ENCODE data around the gene MORN1. TPM values are rescaled to one million over a fixed set of nuclear protein-coding genes. Genes with fewer than 3 reads are reported as not detected.

The MORN1 gene
- total and polyA plus RNA-seq, 2 of the 8 experiments (the other 6 are each of a cell fraction or from before 2014, with no cell fraction given), result 5.0 to 9.1 TPM

DNA sequence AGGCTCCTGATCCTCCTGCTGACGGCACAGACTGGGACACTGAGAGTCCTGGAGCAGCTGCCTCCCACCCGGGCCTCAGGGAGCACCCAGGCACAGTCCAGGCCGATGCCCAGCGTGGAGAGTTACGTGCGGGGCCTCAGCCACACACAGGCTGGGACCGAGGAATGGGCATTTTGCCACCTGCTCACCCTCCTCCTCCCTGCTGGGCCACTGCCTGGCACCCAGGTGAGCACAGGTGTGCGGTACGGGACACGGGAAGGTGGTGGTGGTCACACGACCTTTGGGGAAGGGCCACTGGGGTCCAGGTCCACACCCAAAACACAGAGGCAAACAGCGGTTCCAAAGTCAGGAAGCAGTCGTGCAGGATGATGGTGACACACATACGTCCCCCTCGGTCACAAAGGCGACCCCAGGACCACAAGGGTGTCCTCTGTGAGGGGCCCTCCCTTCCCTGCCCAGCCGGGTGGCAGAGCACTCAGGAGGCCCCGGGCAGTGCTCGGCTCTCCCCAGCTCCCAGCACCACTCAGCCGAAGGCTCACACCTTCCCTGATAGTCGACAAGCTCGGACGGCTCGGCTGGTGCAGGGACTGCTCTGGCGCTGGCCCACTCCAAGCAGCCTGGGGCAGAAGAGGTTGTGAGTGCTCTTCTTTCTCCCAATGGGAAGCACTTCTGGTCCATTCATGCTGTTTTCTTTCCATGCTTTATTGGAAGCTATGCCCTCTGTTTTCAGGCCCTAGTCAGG, 14.3 kb downstream of the MORN1 start (continued):
- TF ChIP-seq, protein P1, sequence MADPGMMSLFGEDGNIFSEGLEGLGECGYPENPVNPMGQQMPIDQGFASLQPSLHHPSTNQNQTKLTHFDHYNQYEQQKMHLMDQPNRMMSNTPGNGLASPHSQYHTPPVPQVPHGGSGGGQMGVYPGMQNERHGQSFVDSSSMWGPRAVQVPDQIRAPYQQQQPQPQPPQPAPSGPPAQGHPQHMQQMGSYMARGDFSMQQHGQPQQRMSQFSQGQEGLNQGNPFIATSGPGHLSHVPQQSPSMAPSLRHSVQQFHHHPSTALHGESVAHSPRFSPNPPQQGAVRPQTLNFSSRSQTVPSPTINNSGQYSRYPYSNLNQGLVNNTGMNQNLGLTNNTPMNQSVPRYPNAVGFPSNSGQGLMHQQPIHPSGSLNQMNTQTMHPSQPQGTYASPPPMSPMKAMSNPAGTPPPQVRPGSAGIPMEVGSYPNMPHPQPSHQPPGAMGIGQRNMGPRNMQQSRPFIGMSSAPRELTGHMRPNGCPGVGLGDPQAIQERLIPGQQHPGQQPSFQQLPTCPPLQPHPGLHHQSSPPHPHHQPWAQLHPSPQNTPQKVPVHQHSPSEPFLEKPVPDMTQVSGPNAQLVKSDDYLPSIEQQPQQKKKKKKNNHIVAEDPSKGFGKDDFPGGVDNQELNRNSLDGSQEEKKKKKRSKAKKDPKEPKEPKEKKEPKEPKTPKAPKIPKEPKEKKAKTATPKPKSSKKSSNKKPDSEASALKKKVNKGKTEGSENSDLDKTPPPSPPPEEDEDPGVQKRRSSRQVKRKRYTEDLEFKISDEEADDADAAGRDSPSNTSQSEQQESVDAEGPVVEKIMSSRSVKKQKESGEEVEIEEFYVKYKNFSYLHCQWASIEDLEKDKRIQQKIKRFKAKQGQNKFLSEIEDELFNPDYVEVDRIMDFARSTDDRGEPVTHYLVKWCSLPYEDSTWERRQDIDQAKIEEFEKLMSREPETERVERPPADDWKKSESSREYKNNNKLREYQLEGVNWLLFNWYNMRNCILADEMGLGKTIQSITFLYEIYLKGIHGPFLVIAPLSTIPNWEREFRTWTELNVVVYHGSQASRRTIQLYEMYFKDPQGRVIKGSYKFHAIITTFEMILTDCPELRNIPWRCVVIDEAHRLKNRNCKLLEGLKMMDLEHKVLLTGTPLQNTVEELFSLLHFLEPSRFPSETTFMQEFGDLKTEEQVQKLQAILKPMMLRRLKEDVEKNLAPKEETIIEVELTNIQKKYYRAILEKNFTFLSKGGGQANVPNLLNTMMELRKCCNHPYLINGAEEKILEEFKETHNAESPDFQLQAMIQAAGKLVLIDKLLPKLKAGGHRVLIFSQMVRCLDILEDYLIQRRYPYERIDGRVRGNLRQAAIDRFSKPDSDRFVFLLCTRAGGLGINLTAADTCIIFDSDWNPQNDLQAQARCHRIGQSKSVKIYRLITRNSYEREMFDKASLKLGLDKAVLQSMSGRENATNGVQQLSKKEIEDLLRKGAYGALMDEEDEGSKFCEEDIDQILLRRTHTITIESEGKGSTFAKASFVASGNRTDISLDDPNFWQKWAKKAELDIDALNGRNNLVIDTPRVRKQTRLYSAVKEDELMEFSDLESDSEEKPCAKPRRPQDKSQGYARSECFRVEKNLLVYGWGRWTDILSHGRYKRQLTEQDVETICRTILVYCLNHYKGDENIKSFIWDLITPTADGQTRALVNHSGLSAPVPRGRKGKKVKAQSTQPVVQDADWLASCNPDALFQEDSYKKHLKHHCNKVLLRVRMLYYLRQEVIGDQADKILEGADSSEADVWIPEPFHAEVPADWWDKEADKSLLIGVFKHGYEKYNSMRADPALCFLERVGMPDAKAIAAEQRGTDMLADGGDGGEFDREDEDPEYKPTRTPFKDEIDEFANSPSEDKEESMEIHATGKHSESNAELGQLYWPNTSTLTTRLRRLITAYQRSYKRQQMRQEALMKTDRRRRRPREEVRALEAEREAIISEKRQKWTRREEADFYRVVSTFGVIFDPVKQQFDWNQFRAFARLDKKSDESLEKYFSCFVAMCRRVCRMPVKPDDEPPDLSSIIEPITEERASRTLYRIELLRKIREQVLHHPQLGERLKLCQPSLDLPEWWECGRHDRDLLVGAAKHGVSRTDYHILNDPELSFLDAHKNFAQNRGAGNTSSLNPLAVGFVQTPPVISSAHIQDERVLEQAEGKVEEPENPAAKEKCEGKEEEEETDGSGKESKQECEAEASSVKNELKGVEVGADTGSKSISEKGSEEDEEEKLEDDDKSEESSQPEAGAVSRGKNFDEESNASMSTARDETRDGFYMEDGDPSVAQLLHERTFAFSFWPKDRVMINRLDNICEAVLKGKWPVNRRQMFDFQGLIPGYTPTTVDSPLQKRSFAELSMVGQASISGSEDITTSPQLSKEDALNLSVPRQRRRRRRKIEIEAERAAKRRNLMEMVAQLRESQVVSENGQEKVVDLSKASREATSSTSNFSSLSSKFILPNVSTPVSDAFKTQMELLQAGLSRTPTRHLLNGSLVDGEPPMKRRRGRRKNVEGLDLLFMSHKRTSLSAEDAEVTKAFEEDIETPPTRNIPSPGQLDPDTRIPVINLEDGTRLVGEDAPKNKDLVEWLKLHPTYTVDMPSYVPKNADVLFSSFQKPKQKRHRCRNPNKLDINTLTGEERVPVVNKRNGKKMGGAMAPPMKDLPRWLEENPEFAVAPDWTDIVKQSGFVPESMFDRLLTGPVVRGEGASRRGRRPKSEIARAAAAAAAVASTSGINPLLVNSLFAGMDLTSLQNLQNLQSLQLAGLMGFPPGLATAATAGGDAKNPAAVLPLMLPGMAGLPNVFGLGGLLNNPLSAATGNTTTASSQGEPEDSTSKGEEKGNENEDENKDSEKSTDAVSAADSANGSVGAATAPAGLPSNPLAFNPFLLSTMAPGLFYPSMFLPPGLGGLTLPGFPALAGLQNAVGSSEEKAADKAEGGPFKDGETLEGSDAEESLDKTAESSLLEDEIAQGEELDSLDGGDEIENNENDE (IDR thresholded peaks at IDR 0.05; ENCODE audit: insufficient replicate concordance, low read length), result no peak
- TF ChIP-seq, protein P2, sequence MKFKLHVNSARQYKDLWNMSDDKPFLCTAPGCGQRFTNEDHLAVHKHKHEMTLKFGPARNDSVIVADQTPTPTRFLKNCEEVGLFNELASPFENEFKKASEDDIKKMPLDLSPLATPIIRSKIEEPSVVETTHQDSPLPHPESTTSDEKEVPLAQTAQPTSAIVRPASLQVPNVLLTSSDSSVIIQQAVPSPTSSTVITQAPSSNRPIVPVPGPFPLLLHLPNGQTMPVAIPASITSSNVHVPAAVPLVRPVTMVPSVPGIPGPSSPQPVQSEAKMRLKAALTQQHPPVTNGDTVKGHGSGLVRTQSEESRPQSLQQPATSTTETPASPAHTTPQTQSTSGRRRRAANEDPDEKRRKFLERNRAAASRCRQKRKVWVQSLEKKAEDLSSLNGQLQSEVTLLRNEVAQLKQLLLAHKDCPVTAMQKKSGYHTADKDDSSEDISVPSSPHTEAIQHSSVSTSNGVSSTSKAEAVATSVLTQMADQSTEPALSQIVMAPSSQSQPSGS (IDR thresholded peaks at IDR 0.05; ENCODE audit: low read length), result no peak
- no peak for TF ChIP-seq RAD21 (IDR thresholded peaks at IDR 0.05 in 1 of 2, conservative IDR thresholded peaks at IDR 0.05 in 1 of 2; ENCODE audit: low read depth in 2 of 2, low read length in 2 of 2)
- no peak for TF ChIP-seq SIX5 (IDR thresholded peaks at IDR 0.05; ENCODE audit: low read depth, low read length)
- no peak for TF ChIP-seq SP1 (IDR thresholded peaks at IDR 0.05; ENCODE audit: low read depth, low read length)
- no peak for TF ChIP-seq POLR2A (IDR thresholded peaks at IDR 0.05; ENCODE audit: control extremely low read depth in 1 of 2, low read depth in 2 of 2, low read length in 2 of 2)
- TF ChIP-seq, protein P3, sequence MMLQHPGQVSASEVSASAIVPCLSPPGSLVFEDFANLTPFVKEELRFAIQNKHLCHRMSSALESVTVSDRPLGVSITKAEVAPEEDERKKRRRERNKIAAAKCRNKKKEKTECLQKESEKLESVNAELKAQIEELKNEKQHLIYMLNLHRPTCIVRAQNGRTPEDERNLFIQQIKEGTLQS (IDR thresholded peaks at IDR 0.05; ENCODE audit: insufficient read depth, low read depth, low read length), result no peak
- TF ChIP-seq MAFK (IDR thresholded peaks at IDR 0.05; ENCODE audit: low read depth, low read length), result no peak

All from H1 (cell line).